Astrocyte (in vitro differentiated cells and primary cell): ENCODE data around the gene SLC38A10. TPM values are rescaled to one million over a fixed set of nuclear protein-coding genes. Genes with fewer than 3 reads are reported as not detected.

Experiments used
- DNase-seq: peaks from one replicate; pipeline ENCODE4 v3.0.0-alpha.2; 2010; ENCODE audit warnings: low read depth
- FAIRE-seq: peaks from 2 replicates; lab custom pipeline; 2011; peaks lifted over from hg19 to GRCh38; lab: Jason Lieb, UNC
- H2AFZ ChIP-seq: 2 replicates; pipeline ENCODE4 v1.6.0; 2012; ENCODE audit warnings: low read depth, low read length, inconsistent platforms
- H3K27ac ChIP-seq: 2 replicates; pipeline ENCODE4 v1.5.1; 2011; ENCODE audit warnings: low read depth, low read length, inconsistent platforms
- H3K27me3 ChIP-seq: 2 replicates; pipeline ENCODE4 v1.6.0; 2011; ENCODE audit warnings: low read length, inconsistent platforms; ENCODE audit not compliant: insufficient read depth
- H3K36me3 ChIP-seq: 2 replicates; pipeline ENCODE4 v1.5.1; 2011; ENCODE audit warnings: low read length, inconsistent platforms; ENCODE audit not compliant: insufficient read depth
- H3K4me1 ChIP-seq: 2 replicates; pipeline ENCODE4 v1.5.1; 2011; ENCODE audit warnings: low read length, inconsistent platforms; ENCODE audit not compliant: insufficient read depth
- H3K4me2 ChIP-seq: 2 replicates; pipeline ENCODE4 v1.6.0; 2012; ENCODE audit warnings: low read length, inconsistent platforms
- H3K4me3 ChIP-seq: 2 replicates; pipeline ENCODE4 v1.5.1; 2011; ENCODE audit warnings: low read depth, mild to moderate bottlenecking, low read length, inconsistent platforms; ENCODE audit not compliant: insufficient read depth
- H3K79me2 ChIP-seq: 2 replicates; pipeline ENCODE4 v1.6.0; 2012; ENCODE audit warnings: mild to moderate bottlenecking, low read length, inconsistent platforms; ENCODE audit not compliant: insufficient read depth
- H3K9ac ChIP-seq: 2 replicates; pipeline ENCODE4 v1.6.0; 2012; ENCODE audit warnings: mild to moderate bottlenecking, low read length, inconsistent platforms
- H3K9me3 ChIP-seq: 2 replicates; pipeline ENCODE4 v1.5.1; 2012; ENCODE audit warnings: low read depth, mild to moderate bottlenecking, low read length, inconsistent platforms; ENCODE audit not compliant: insufficient read depth
- H4K20me1 ChIP-seq: 2 replicates; pipeline ENCODE4 v1.6.0; 2012; ENCODE audit warnings: low read length, inconsistent platforms; ENCODE audit not compliant: insufficient read depth
- H3K27ac Mint-ChIP-seq: one replicate; pipeline ENCODE4 v1.8.0; 2021; ENCODE audit warnings: mild to moderate bottlenecking, mixed read lengths; ENCODE audit not compliant: unreplicated experiment
- H3K27me3 Mint-ChIP-seq: one replicate; pipeline ENCODE4 v1.8.0; 2021; ENCODE audit warnings: low read depth, mixed read lengths; ENCODE audit not compliant: unreplicated experiment
- H3K36me3 Mint-ChIP-seq: one replicate; pipeline ENCODE4 v1.8.0; 2021; ENCODE audit warnings: low read depth, mixed read lengths; ENCODE audit not compliant: unreplicated experiment
- H3K4me1 Mint-ChIP-seq: one replicate; pipeline ENCODE4 v1.8.0; 2021; ENCODE audit warnings: low read depth, mixed read lengths; ENCODE audit not compliant: unreplicated experiment
- H3K4me3 Mint-ChIP-seq: one replicate; pipeline ENCODE4 v1.8.0; 2021; ENCODE audit warnings: mild to moderate bottlenecking, moderate library complexity, mixed read lengths; ENCODE audit not compliant: unreplicated experiment
- H3K9me3 Mint-ChIP-seq: one replicate; pipeline ENCODE4 v1.8.0; 2021; ENCODE audit warnings: mild to moderate bottlenecking, mixed read lengths; ENCODE audit not compliant: unreplicated experiment
- EZH2 ChIP-seq: IDR thresholded peaks from 2 replicates; pipeline ENCODE4 v1.6.1; 2012; ENCODE audit warnings: mild to moderate bottlenecking, low read length, inconsistent platforms; ENCODE audit not compliant: insufficient read depth
- total RNA-seq: library from RNA; stranded (reverse); gene quantifications from 2 replicates; pipeline ENCODE4 v1.2.1, GENCODE V29; 2021
- TF ChIP-seq, protein P1 (sequence below): IDR thresholded peaks from 2 replicates; pipeline ENCODE4 v1.5.1; 2011; ENCODE audit warnings: low read depth, mild to moderate bottlenecking, inconsistent platforms, low read length, moderate library complexity; ENCODE audit not compliant: insufficient read depth

SLC38A10 gene
- total RNA-seq, 1 donor from 2014 or later: 71.4 TPM

DNA sequence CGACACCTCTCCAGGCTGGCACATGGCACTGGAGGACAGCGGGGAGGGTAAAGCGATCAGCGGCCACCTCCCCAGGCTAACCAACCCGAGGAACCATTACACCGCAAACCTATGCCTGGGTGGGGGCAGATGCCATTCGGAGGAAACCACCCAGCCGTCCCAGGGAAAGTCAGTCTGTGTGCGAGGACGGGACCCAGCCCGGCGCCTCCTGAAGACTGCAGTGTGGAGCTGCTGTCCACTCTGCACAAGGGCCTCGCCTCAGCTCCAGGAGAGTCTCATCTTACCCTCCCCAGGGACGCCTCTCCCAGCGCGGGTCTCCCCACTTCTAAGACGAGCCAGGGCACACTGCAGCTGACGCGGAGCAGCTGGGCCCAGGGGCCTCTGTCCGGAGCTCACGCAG, 8.0 kb downstream of the SLC38A10 start:
- peaks cover 12% of the 10 kb centered on the region for H3K4me1 ChIP-seq
- FAIRE-seq (no peak), DNase-seq (no peak)
- peaks cover 5% of the 10 kb centered on the region for H3K36me3 ChIP-seq
- no peak overlapping the region for H3K4me3 Mint-ChIP-seq
- TF ChIP-seq, protein P1, sequence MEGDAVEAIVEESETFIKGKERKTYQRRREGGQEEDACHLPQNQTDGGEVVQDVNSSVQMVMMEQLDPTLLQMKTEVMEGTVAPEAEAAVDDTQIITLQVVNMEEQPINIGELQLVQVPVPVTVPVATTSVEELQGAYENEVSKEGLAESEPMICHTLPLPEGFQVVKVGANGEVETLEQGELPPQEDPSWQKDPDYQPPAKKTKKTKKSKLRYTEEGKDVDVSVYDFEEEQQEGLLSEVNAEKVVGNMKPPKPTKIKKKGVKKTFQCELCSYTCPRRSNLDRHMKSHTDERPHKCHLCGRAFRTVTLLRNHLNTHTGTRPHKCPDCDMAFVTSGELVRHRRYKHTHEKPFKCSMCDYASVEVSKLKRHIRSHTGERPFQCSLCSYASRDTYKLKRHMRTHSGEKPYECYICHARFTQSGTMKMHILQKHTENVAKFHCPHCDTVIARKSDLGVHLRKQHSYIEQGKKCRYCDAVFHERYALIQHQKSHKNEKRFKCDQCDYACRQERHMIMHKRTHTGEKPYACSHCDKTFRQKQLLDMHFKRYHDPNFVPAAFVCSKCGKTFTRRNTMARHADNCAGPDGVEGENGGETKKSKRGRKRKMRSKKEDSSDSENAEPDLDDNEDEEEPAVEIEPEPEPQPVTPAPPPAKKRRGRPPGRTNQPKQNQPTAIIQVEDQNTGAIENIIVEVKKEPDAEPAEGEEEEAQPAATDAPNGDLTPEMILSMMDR: no peak
- TF ChIP-seq EZH2: no peak
- no peak overlapping the region for H3K27ac ChIP-seq
- peaks cover 62% of the 10 kb centered on the region for H3K79me2 ChIP-seq
- peaks cover 20% of the 10 kb centered on the region for H4K20me1 ChIP-seq
- no peaks in the 10 kb centered on the region for H3K27me3 ChIP-seq
- H2AFZ ChIP-seq: no peak overlapping the region
- H3K9me3 ChIP-seq: no peaks in the 10 kb centered on the region
- no peak overlapping the region for H3K27ac Mint-ChIP-seq
- no peaks in the 10 kb centered on the region for H3K4me1 Mint-ChIP-seq
- no peaks in the 10 kb centered on the region for H3K27me3 Mint-ChIP-seq
- H3K36me3 Mint-ChIP-seq: peaks cover 19% of the 10 kb centered on the region
- no peak overlapping the region for H3K9ac ChIP-seq
- H3K4me2 ChIP-seq: no peak overlapping the region
- H3K4me3 ChIP-seq: no peak overlapping the region
- H3K9me3 Mint-ChIP-seq: no peaks in the 10 kb centered on the region

- no peak overlapping the region for H3K4me3 Mint-ChIP-seq
Observed at GRCh38 chr17:81286491-81287145, 8.5 kb downstream of the SLC38A10 start.

More at GRCh38 chr17:81286491-81287145, 8.5 kb downstream of the SLC38A10 start:
- Histone ChIP-seq H2AFZ (no peak overlapping the region), H3K4me3 (no peak overlapping the region), H3K27me3 (no peaks in the 10 kb centered on the region), H3K9me3 (no peaks in the 10 kb centered on the region), H3K9ac (no peak overlapping the region), H3K4me2 (no peak overlapping the region), H3K27ac (no peak overlapping the region), H3K4me1 (peaks cover 12% of the 10 kb centered on the region), H3K79me2 (peaks cover 59% of the 10 kb centered on the region), H4K20me1 (peaks cover 18% of the 10 kb centered on the region), H3K36me3 (peaks cover 5% of the 10 kb centered on the region)
- H3K9me3 Mint-ChIP-seq: no peaks in the 10 kb centered on the region
- H3K36me3 Mint-ChIP-seq: peaks cover 20% of the 10 kb centered on the region
- H3K27ac Mint-ChIP-seq: no peak overlapping the region
- H3K4me1 Mint-ChIP-seq: no peaks in the 10 kb centered on the region
- no peak for DNase-seq
- TF ChIP-seq, protein P1: no peak
- no peak for TF ChIP-seq EZH2
- no peaks in the 10 kb centered on the region for H3K27me3 Mint-ChIP-seq
- FAIRE-seq: no peak
